NB4 (cell line): ENCODE results near the gene CAP2.

Experiments
- POLR2A ChIP-seq: IDR thresholded peaks from 2 replicates; pipeline ENCODE4 v1.6.1; 2011; ENCODE audit warnings: mild to moderate bottlenecking; ENCODE audit not compliant: insufficient read length; ENCODE audit errors: extremely low read depth
- TF ChIP-seq, protein P1 (sequence below): IDR thresholded peaks from one replicate; pipeline ENCODE4 v1.5.1; 2012; ENCODE audit warnings: low read depth, low read length

DNA sequence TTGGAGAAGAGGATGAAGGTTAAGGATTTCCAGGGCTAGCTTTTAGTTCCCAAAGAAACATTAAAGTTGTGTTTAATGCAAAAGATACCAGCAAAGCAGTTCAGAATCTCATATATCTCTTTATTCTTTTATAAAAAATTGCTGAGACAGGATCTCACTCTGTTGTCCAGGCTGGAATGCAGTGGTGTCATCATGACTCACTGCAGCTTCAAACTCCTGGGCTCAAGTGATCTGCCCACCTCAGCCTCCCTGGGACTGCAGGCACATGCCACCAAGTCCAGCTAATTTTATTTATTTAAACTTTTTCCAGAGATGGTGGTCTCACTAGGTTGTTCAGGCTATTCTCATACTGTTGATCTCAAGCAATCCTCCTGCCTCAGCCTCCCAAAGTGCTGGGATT lies 41.1 kb upstream of the CAP2 start:
- TF ChIP-seq POLR2A = no peak
- TF ChIP-seq, protein P1, sequence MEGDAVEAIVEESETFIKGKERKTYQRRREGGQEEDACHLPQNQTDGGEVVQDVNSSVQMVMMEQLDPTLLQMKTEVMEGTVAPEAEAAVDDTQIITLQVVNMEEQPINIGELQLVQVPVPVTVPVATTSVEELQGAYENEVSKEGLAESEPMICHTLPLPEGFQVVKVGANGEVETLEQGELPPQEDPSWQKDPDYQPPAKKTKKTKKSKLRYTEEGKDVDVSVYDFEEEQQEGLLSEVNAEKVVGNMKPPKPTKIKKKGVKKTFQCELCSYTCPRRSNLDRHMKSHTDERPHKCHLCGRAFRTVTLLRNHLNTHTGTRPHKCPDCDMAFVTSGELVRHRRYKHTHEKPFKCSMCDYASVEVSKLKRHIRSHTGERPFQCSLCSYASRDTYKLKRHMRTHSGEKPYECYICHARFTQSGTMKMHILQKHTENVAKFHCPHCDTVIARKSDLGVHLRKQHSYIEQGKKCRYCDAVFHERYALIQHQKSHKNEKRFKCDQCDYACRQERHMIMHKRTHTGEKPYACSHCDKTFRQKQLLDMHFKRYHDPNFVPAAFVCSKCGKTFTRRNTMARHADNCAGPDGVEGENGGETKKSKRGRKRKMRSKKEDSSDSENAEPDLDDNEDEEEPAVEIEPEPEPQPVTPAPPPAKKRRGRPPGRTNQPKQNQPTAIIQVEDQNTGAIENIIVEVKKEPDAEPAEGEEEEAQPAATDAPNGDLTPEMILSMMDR = no peak
